ENCODE data around the gene STIMATE.

STIMATE gene

DNA sequence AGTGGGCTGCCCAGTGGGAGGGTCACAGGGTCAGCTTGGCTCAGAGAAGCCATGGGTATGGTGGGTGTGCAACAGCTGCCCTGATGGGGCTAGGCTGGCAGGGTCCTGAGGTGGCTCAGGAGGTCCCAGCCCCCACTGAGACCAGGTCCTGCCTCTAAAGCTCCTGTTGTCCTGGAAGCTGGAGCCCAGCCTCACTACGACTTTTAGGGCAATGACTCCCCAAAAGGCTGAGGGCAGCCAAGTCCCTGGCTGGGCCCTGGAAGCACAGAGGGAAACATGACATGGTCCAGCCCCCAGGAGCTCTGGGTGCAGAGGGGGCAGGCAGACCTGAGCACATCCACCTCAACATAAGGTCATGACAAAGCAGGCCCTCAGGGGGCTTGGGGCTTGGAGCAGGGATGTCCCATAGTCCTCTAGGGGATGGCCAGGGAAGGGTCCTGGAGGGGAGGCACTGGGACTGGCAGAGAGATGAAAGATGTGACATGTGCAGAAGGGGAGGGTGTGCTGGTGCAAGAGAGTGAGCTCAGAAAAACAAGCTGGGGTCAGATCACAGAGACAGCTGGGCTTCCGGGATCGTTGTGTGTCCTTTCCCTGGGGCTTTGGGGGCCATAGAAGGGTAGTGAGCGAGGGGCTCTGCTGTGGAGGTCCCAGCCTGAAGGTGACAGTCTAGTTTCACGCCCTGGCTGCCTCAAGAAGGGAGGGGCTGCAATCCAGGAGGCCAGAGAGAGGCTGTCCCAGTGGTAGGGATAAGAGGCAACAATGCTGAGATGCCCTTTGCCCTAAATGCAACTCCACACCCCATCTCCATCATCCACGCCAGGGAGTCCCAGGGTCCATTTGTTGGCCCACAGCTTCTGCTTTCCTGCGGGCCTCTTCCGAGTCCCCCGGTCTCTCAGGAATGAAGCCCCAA, 103.4 kb downstream of the STIMATE start:
- DNase-seq (ENCODE audit: extremely low read depth in 1 of 2, low read depth in 1 of 2), result no peak

DNA sequence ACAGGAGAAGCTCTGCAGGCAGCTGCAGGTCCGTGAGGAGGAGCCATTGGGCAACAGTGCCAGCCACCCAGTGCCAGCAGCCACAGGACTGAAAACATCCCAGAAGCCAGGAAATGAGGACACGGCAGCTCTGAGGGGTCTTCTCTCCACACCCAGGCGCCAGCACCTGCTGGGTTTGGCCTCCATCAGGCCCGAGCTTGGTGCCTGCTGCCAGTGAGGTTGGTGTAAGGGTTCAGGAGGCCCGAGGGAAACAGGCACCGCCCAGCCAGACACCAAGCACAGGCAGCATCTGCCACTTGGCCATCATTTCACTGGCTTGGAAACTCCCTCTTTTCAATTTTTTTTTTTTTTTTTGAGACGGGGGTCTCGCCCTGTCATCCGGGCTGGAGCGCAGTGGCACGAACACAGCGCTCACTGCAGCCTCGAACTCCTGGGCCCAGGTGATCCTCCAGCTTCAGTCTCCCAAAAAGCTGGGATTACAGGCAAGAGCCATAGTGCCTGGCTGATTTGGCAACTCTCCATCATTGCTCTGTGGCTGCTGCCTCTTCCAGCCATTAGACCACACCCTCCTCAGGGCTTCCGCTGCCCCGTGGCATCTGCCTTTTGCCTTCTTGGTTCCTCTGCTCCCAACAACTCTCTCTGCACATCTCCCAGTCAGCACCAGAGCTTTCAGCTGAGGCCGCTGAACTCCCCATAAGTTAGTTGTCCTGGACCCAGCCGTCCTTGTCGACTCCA, 104.2 kb downstream of the STIMATE start:
- DNase-seq (ENCODE audit: extremely low read depth in 1 of 2, low read depth in 1 of 2), result no peak

DNA sequence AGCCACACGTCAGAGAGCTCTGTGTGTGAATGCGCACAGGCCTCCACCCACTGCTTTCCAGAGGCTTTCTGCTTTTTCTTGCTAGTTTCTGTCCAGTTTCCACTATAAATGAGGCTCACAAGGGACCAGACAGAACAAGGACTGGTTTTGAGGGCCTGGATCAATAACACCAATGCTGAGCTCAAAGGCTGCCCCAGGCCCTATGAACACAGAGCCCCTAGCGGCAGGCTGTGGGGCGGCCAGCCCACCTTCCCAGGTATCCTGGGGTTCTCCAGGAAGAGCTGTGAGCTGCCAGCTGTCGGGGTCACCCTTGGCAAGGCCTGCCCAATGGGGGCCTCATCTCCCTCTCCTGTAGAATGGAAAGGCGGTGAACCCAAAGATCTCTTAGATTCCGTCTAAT, 104.9 kb downstream of the STIMATE start:
- no peak for DNase-seq (ENCODE audit: extremely low read depth in 1 of 2, low read depth in 1 of 2)

DNA sequence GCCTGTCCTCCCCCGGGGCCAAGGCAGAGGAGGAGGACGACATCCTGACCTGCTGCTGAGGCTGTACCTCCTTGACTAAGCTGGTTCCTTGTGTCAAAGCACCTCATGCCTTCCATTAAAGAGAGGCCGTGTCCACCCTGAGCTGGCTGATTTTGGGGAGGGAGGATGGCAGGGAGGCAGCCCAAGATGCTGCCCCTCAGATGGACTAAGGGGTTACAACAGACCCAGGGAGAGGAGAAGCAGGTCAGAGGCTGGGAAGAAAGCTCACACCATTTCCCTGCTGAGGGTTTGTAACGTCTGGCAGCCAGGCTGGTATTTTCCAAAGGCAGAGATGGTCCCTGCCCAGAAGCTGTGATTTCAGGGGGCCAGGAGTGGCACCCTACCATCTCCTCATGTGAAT, 105.4 kb downstream of the STIMATE start:
- DNase-seq (ENCODE audit: extremely low read depth in 1 of 2, low read depth in 1 of 2), result no peak

DNA sequence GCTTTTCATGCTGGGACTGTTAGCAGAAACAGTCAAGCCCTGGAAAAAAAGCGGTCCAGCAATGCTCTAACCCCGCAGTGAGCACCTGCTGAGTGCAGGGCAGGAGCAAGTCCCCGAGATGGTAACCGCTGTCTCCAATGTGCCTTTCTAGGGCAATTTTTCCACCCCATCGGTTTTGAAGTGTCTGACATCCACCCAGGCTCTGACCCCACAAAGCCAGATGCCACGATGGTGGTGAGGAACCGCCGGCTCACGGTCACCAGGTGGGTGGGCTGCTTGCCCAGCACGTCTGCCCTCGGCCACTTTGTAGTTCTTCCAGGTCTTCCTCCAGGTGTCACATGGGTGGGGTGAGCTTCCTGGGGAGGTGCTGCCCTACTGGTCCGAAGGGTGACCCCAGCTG, 106.0 kb downstream of the STIMATE start:
- no peak for DNase-seq (ENCODE audit: extremely low read depth in 1 of 2, low read depth in 1 of 2)

GRCh38 chr3:52790741-52791140, 106.6 kb downstream of the STIMATE start:
- no peak for DNase-seq (ENCODE audit: extremely low read depth in 1 of 2, low read depth in 1 of 2)

DNA sequence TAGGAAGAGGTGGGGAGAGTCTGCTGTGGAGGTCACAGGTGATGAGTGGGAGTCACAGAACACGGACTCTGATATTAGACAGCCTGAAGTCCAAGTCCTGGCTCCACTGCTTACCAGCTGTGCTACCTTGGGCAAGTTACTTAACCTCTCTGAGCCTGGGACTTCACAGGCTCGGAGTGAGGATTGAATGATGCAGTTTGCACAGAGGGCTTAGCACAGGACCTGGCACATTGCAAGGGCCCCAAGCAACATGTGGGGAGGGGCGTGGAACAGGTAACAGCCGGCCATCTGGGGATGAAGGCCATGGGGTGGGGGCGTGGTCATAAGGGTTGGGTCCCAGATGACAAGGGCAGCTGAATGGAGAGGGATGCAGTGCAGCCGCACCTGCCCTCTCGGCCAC, 107.0 kb downstream of the STIMATE start:
- DNase-seq (ENCODE audit: extremely low read depth in 1 of 2, low read depth in 1 of 2), result no peak

GRCh38 chr3:52789746-52790040, 107.7 kb downstream of the STIMATE start:
- no peak for DNase-seq (ENCODE audit: extremely low read depth in 1 of 2, low read depth in 1 of 2)

GRCh38 chr3:52788890-52789745, 108.2 kb downstream of the STIMATE start:
- DNase-seq (ENCODE audit: extremely low read depth in 1 of 2, low read depth in 1 of 2), result no peak

GRCh38 chr3:52787672-52788625, 109.4 kb downstream of the STIMATE start:
- DNase-seq (ENCODE audit: extremely low read depth in 1 of 2, low read depth in 1 of 2), result no peak

DNA sequence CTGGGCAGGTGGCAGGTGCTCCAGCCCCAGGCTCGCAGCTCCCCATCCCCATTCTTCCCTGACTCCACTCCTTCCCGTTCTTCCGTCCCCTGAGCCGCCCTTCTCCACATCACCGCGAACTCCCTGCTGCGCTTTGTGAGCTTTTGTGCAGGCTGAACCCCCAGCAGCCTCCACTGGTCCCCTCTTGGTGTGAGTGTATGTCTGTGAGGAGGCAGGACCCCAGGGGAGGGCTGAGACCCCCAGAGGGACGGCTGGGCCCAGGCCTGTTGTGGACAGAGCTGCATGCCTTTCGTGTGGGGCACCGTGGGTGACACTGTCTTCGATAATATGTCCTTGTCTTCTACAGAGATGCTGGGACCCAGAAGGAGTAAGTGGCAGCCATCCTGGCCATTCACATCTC, 110.1 kb downstream of the STIMATE start:
- no peak for DNase-seq (ENCODE audit: extremely low read depth in 1 of 2, low read depth in 1 of 2)
